ENCODE results near the gene ROBO2. TPM values are rescaled to one million over a fixed set of nuclear protein-coding genes. Genes with fewer than 3 reads are reported as not detected.

ROBO2 gene
- total and polyA plus RNA-seq, 3 donors from 2014 or later = 16.1 to 23.3 (median 17.7) TPM

GRCh38 chr3:77179762-77180161 lies 139.9 kb downstream of the ROBO2 start:
- Histone ChIP-seq H3K27me3 (no peaks in the 10 kb centered on the region), H3K9me3 (no peaks in the 10 kb centered on the region), H3K4me3 (no peak overlapping the region), H3K27ac (no peak overlapping the region), H3K4me1 (no peaks in the 10 kb centered on the region), H3K36me3 (ENCODE audit: low read depth, missing control alignments) (no peaks in the 10 kb centered on the region)
- DNase-seq = no peak
- intact Hi-C loops (cut with DNase I; ENCODE audit: low total_unique reads) = no loop called here
- 44 to 48% methylated on average over 5 of the region's 5 CpGs for WGBS, 2 donors
- no peak for TF ChIP-seq POLR2A (IDR thresholded peaks at IDR 0.05)
- no peak for TF ChIP-seq CTCF (IDR thresholded peaks at IDR 0.05)

GRCh38 chr3:77182341-77182740 lies 142.4 kb downstream of the ROBO2 start:
- no peaks in the 10 kb centered on the region for H3K4me1 ChIP-seq
- no peaks in the 10 kb centered on the region for H3K27me3 ChIP-seq
- intact Hi-C loops (cut with DNase I; ENCODE audit: low total_unique reads) = no loop called here
- 91 to 94% methylated on average over 4 of the region's 4 CpGs for WGBS, 2 donors
- no peaks in the 10 kb centered on the region for H3K9me3 ChIP-seq
- no peak for DNase-seq
- no peaks in the 10 kb centered on the region for H3K36me3 ChIP-seq (ENCODE audit: low read depth, missing control alignments)
- TF ChIP-seq CTCF (IDR thresholded peaks at IDR 0.05) = no peak
- no peak for TF ChIP-seq POLR2A (IDR thresholded peaks at IDR 0.05)
- H3K4me3 ChIP-seq = no peak overlapping the region
- H3K27ac ChIP-seq = no peak overlapping the region

- Histone ChIP-seq H3K4me3 (no peak overlapping the region), H3K36me3 (ENCODE audit: low read depth, missing control alignments) (no peaks in the 10 kb centered on the region), H3K4me1 (peaks cover 19% of the 10 kb centered on the region), H3K9me3 (no peaks in the 10 kb centered on the region), H3K27me3 (no peaks in the 10 kb centered on the region), H3K27ac (no peak overlapping the region)
- TF ChIP-seq POLR2A (IDR thresholded peaks at IDR 0.05) (no peak), CTCF (IDR thresholded peaks at IDR 0.05) (no peak)
- WGBS, 2 donors = 56 to 70% methylated on average over 1 of the region's 1 CpG
- intact Hi-C loops (cut with DNase I; ENCODE audit: low total_unique reads) = no loop called here
- DNase-seq = no peak
Measured at GRCh38 chr3:77186319-77186718, 146.4 kb downstream of the ROBO2 start.

GRCh38 chr3:77186728-77187127 lies 146.8 kb downstream of the ROBO2 start:
- H3K4me1 ChIP-seq = peaks cover 23% of the 10 kb centered on the region
- H3K4me3 ChIP-seq = no peak overlapping the region
- DNase-seq = no peak
- H3K27ac ChIP-seq = no peak overlapping the region
- 53 to 68% methylated on average over 4 of the region's 4 CpGs for WGBS, 2 donors
- H3K36me3 ChIP-seq (ENCODE audit: low read depth, missing control alignments) = no peaks in the 10 kb centered on the region
- H3K9me3 ChIP-seq = no peaks in the 10 kb centered on the region
- H3K27me3 ChIP-seq = no peaks in the 10 kb centered on the region
- intact Hi-C loops (cut with DNase I; ENCODE audit: low total_unique reads) = no loop called here
- no peak for TF ChIP-seq POLR2A (IDR thresholded peaks at IDR 0.05)
- TF ChIP-seq CTCF (IDR thresholded peaks at IDR 0.05) = no peak

- 74 to 85% methylated on average over 2 of the region's 2 CpGs for WGBS, 2 donors
- H3K9me3 ChIP-seq = no peaks in the 10 kb centered on the region
- TF ChIP-seq POLR2A (IDR thresholded peaks at IDR 0.05) (no peak), CTCF (IDR thresholded peaks at IDR 0.05) (no peak)
- no peak overlapping the region for H3K27ac ChIP-seq
- H3K36me3 ChIP-seq (ENCODE audit: low read depth, missing control alignments) = no peaks in the 10 kb centered on the region
- intact Hi-C loops (cut with DNase I; ENCODE audit: low total_unique reads) = no loop called here
- no peak for DNase-seq
- H3K4me1 ChIP-seq = peaks cover 26% of the 10 kb centered on the region
- no peak overlapping the region for H3K4me3 ChIP-seq
- H3K27me3 ChIP-seq = no peaks in the 10 kb centered on the region
Measured at GRCh38 chr3:77188210-77188609, 148.3 kb downstream of the ROBO2 start.
